Suprapubic skin (tissue), 4 donors: ENCODE data around the gene COL18A1. TPM values are rescaled to one million over a fixed set of nuclear protein-coding genes. Genes with fewer than 3 reads are reported as not detected.

Experiments used
- DNase-seq, 2 donors: peaks; one replicate each; pipeline ENCODE4 v3.0.0-alpha.2; 2019; ENCODE audit warnings: low spot score in 2 of 2
- H3K27ac ChIP-seq: fragments of 200-600 bp; sonication (generic); one replicate; pipeline ENCODE4 v1.5.1; 2019
- H3K27me3 ChIP-seq: fragments of 200-600 bp; sonication (generic); one replicate; pipeline ENCODE4 v1.5.1; 2019
- H3K36me3 ChIP-seq: fragments of 200-600 bp; sonication (generic); one replicate; pipeline ENCODE4 v1.5.1; 2019
- H3K4me1 ChIP-seq: fragments of 200-600 bp; sonication (generic); one replicate; pipeline ENCODE4 v1.5.1; 2019
- H3K4me3 ChIP-seq: fragments of 200-600 bp; sonication (generic); one replicate; pipeline ENCODE4 v1.5.1; 2019; ENCODE audit warnings: mild to moderate bottlenecking
- H3K9me3 ChIP-seq: fragments of 200-600 bp; sonication (generic); one replicate; pipeline ENCODE4 v1.5.1; 2019
- CTCF ChIP-seq, 2 donors: fragments of 200-600 bp in 1 of 2; fragments of 450-650 bp in 1 of 2; sonication (generic) in 1 of 2; IDR thresholded peaks; one replicate each; pipeline ENCODE4 v1.5.1; 2016 to 2019; ENCODE audit warnings: antibody characterized with exemption in 2 of 2, mild to moderate bottlenecking in 1 of 2, moderate library complexity in 1 of 2
- EP300 ChIP-seq: sonication (generic); formaldehyde crosslinking; IDR thresholded peaks from one replicate; pipeline ENCODE4 v1.6.1; 2017; ENCODE audit warnings: antibody characterized with exemption
- POLR2A ChIP-seq, 2 donors: fragments of 450-650 bp; IDR thresholded peaks; one replicate each; pipeline ENCODE4 v1.6.1; 2017; ENCODE audit warnings: antibody characterized with exemption in 2 of 2, mild to moderate bottlenecking in 2 of 2, moderate library complexity in 2 of 2
- POLR2AphosphoS5 ChIP-seq, 3 donors: sonication (generic); formaldehyde crosslinking; IDR thresholded peaks; one replicate each; pipeline ENCODE4 v1.6.1; 2017; ENCODE audit warnings: antibody characterized with exemption in 3 of 3
- WGBS: methylation state at CpG from one replicate; pipeline ENCODE4 v1.1.5; 2018; 5-methylcytosine and 5-hydroxymethylcytosine counted together
- total RNA-seq, 4 donors: library from RNA; depleted of rRNA; stranded (reverse); fragments of >200 nt; gene quantifications; one replicate each; pipeline ENCODE4 v1.1.0, GENCODE V29; 2016

Gene COL18A1
- total RNA-seq, 4 donors from 2014 or later: 71.9 to 157 (median 101) TPM

- no peak for TF ChIP-seq EP300
- TF ChIP-seq POLR2A (IDR thresholded peaks at IDR 0.05): no peak
- TF ChIP-seq POLR2AphosphoS5 (IDR thresholded peaks at IDR 0.05): no peak
- no peak for TF ChIP-seq CTCF (IDR thresholded peaks at IDR 0.05)
- Histone ChIP-seq H3K4me1 (peaks cover 26% of the 10 kb centered on the region), H3K4me3 (no peak overlapping the region), H3K9me3 (no peaks in the 10 kb centered on the region), H3K27me3 (no peaks in the 10 kb centered on the region), H3K36me3 (no peaks in the 10 kb centered on the region), H3K27ac (no peak overlapping the region)
- WGBS: 90% methylated on average over 19 of the region's 25 CpGs
- no peak for DNase-seq
Measured at GRCh38 chr21:45414396-45415187, 9.6 kb downstream of the COL18A1 start.

- H3K27ac ChIP-seq: no peak overlapping the region
- TF ChIP-seq CTCF (IDR thresholded peaks at IDR 0.05): no peak
- no peak for TF ChIP-seq POLR2A (IDR thresholded peaks at IDR 0.05)
- no peaks in the 10 kb centered on the region for H3K36me3 ChIP-seq
- peaks cover 26% of the 10 kb centered on the region for H3K4me1 ChIP-seq
- H3K4me3 ChIP-seq: no peak overlapping the region
- H3K27me3 ChIP-seq: no peaks in the 10 kb centered on the region
- DNase-seq: no peak
- 91% methylated on average over 31 of the region's 32 CpGs for WGBS
- H3K9me3 ChIP-seq: no peaks in the 10 kb centered on the region
Measured at GRCh38 chr21:45415188-45415942, 10.4 kb downstream of the COL18A1 start.

GRCh38 chr21:45415943-45416611 is 11.1 kb downstream of the COL18A1 start:
- no peak overlapping the region for H3K4me3 ChIP-seq
- no peaks in the 10 kb centered on the region for H3K36me3 ChIP-seq
- no peak for DNase-seq
- TF ChIP-seq POLR2AphosphoS5 (IDR thresholded peaks at IDR 0.05) (no peak), EP300 (no peak), CTCF (IDR thresholded peaks at IDR 0.05) (no peak)
- no peak overlapping the region for H3K27ac ChIP-seq
- WGBS: 76% methylated on average over 9 of the region's 25 CpGs
- H3K9me3 ChIP-seq: no peaks in the 10 kb centered on the region
- H3K4me1 ChIP-seq: peaks cover 26% of the 10 kb centered on the region
- no peaks in the 10 kb centered on the region for H3K27me3 ChIP-seq

GRCh38 chr21:45416620-45417019 is 11.7 kb downstream of the COL18A1 start:
- no peak for TF ChIP-seq EP300
- no peak for TF ChIP-seq POLR2A (IDR thresholded peaks at IDR 0.05)
- no peak for TF ChIP-seq CTCF (IDR thresholded peaks at IDR 0.05)
- TF ChIP-seq POLR2AphosphoS5 (IDR thresholded peaks at IDR 0.05): no peak
- no peaks in the 10 kb centered on the region for H3K36me3 ChIP-seq
- H3K4me1 ChIP-seq: peaks cover 29% of the 10 kb centered on the region
- H3K27ac ChIP-seq: no peak overlapping the region
- DNase-seq: no peak
- no peak overlapping the region for H3K4me3 ChIP-seq
- WGBS: 70% methylated on average over 8 of the region's 8 CpGs
- H3K27me3 ChIP-seq: no peaks in the 10 kb centered on the region
- no peaks in the 10 kb centered on the region for H3K9me3 ChIP-seq
